NB4 (cell line): ENCODE results near the gene RIMS4.

Experiments
- DNase-seq: peaks from one replicate; pipeline ENCODE4 v3.0.0; 2010; ENCODE audit warnings: low read depth
- H3K4me3 ChIP-seq: one replicate; pipeline ENCODE4 v1.5.1; 2011; ENCODE audit warnings: mild to moderate bottlenecking, low read depth, low read length, moderate library complexity
- MYC ChIP-seq: IDR thresholded peaks from 2 replicates; pipeline ENCODE4 v1.6.1; 2011; ENCODE audit warnings: low read depth, low read length
- POLR2A ChIP-seq: IDR thresholded peaks from 2 replicates; pipeline ENCODE4 v1.6.1; 2011; ENCODE audit warnings: mild to moderate bottlenecking; ENCODE audit not compliant: insufficient read length; ENCODE audit errors: extremely low read depth
- TF ChIP-seq, protein P1 (sequence below): IDR thresholded peaks from one replicate; pipeline ENCODE4 v1.5.1; 2012; ENCODE audit warnings: low read depth, low read length
- TF ChIP-seq, protein P2 (sequence below): IDR thresholded peaks from 2 replicates; pipeline ENCODE4 v1.6.1; 2011; ENCODE audit warnings: low read depth, low read length

Gene RIMS4

DNA sequence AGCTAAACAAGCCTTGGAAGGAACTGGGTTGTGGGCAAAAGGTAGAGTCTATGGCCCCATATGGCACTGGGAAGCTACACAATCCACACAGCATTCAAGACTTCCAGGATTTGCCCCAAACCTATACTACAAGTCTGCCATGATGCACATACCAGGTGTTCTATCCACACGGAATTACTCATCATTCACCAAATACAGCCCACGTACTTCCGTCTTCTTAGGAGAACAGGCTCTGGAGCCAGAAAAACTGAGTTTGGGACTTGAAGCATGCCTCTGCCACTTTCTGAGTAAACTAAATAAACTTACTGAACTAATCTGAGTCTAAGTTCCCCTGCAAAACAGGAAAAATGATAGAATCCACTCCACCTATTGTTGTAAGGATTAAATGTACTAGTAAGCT is 28.6 kb downstream of the RIMS4 start:
- TF ChIP-seq, protein P1, sequence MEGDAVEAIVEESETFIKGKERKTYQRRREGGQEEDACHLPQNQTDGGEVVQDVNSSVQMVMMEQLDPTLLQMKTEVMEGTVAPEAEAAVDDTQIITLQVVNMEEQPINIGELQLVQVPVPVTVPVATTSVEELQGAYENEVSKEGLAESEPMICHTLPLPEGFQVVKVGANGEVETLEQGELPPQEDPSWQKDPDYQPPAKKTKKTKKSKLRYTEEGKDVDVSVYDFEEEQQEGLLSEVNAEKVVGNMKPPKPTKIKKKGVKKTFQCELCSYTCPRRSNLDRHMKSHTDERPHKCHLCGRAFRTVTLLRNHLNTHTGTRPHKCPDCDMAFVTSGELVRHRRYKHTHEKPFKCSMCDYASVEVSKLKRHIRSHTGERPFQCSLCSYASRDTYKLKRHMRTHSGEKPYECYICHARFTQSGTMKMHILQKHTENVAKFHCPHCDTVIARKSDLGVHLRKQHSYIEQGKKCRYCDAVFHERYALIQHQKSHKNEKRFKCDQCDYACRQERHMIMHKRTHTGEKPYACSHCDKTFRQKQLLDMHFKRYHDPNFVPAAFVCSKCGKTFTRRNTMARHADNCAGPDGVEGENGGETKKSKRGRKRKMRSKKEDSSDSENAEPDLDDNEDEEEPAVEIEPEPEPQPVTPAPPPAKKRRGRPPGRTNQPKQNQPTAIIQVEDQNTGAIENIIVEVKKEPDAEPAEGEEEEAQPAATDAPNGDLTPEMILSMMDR: no peak
- TF ChIP-seq, protein P2, sequence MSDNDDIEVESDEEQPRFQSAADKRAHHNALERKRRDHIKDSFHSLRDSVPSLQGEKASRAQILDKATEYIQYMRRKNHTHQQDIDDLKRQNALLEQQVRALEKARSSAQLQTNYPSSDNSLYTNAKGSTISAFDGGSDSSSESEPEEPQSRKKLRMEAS: no peak
- TF ChIP-seq POLR2A: no peak
- no peak for TF ChIP-seq MYC
- H3K4me3 ChIP-seq: no peak overlapping the region
- no peak for DNase-seq

DNA sequence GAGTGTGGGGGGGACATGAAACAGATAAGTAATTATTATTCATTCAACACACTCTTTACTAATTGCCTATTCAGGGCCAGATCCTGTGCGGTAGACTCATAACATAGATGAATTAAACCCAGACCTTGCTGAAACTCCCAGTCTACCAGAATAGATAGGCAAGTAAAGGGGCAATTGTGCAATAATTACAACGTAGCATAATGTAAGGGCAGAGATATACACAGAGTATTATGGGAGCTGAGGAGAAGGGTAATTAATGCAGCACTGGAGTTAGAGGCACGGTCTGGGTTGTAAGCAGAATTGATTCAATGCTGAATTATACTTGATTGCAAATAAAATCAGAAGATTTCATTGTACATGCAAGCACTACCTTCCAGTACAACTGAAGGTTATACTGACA is 29.2 kb downstream of the RIMS4 start:
- DNase-seq: no peak
- no peak overlapping the region for H3K4me3 ChIP-seq
- TF ChIP-seq POLR2A (no peak), MYC (no peak)
- TF ChIP-seq, protein P2: no peak
- TF ChIP-seq, protein P1: no peak

DNA sequence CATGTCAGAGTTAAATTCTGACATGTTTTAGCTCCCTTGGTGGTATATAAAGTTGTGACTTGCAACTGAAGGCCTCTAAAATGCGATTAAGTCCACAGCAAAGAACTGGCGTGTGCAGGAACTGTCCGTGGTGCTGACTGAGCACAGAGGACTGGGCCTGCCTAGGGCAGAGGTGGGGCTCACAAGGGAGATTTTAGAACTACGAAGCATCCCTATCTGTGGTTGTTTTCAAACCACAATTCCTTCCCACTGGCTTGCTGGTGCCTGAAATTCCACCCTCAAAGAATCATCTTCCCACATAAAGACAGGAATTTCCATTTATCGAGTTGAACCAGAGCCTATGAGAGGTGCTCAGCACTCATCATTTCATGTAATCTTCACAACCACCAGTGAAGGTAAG is 30.1 kb downstream of the RIMS4 start:
- TF ChIP-seq, protein P2: peak; percentile 60
- TF ChIP-seq, protein P1: no peak
- TF ChIP-seq MYC (no peak), POLR2A (no peak)
- DNase-seq: peak; percentile 64
- H3K4me3 ChIP-seq: no peak overlapping the region

DNA sequence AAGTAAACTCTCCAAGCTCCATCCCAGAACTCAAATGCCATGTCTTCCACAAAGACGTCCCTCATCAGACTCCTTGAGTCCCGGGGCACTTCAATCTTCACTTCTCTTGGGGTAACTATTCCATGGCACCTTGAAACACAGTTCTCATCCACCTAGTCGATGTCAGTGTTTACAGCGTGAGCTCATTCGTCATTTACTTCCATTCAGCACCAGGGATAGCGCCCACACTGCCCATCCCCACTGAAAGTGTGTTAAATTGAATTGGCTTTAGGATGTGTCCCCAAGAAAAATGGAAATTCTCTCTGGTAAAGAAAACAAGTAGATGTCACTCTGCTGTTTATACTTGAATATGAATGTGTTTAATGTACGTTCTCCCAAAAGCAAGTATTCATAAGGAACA is 33.4 kb downstream of the RIMS4 start:
- H3K4me3 ChIP-seq: no peak overlapping the region
- DNase-seq: peak; percentile 49
- TF ChIP-seq, protein P2: no peak
- TF ChIP-seq MYC (no peak), POLR2A (no peak)
- TF ChIP-seq, protein P1: no peak

DNA sequence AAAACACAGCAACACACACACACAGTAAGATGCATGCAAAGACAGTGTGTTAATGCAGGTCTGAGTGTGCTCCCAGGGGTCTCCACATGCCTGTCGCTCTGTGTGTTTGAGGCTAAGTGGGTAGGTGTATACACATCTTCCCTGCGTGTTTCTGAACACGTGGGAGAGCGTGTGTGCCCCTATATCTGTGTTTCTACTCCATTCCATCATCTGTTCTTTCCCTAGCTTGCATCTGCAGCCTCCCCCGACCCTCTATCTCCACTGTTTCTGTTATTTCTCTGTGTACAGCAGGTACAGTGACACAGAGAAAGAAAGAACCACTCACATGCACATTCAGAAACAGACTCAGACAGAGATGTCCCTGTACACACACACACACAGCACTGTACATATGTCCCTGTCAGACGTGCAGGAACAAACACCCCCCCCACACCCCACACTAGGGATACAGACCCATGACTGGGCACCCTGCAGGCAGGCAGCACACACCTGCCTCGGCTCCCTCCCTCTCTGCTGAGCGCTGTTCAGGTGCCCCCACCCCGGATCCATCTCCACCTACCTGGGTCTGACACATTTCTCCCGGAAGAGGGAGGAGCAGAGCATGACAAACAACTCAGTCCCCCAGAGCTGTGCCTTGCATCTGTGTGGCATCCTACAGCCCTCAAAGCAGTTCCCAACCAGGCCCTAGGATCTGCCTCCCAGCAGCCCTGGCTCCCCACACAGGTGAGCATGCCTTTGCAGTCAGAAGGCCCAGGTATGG is 37.1 kb downstream of the RIMS4 start:
- no peak for DNase-seq
- no peak for TF ChIP-seq MYC
- TF ChIP-seq, protein P1: no peak
- TF ChIP-seq, protein P2: no peak
- TF ChIP-seq POLR2A: no peak
- no peak overlapping the region for H3K4me3 ChIP-seq
